Heart left ventricle (tissue), 13 donors: Measurements from ENCODE around the gene LRRK2.

Experiments used
- CTCF ChIP-seq, 12 donors: fragments of 200-600 bp; sonication (generic) in 4 of 12; IDR thresholded peaks; one replicate each; pipeline versions ENCODE4 v1.5.0 to v1.8.0; 2018 to 2022; ENCODE audit warnings: antibody characterized with exemption in 12 of 12, mild to moderate bottlenecking in 5 of 12
- POLR2A ChIP-seq, 2 donors: fragments of 450-650 bp; IDR thresholded peaks; one replicate each; pipeline ENCODE4 v1.6.1; 2017; ENCODE audit warnings: antibody characterized with exemption in 2 of 2, mild to moderate bottlenecking in 2 of 2, moderate library complexity in 2 of 2
- donor health status: ischemic (EF 13 %, LVEDD 7.1; RV severe dilation, severe dysfunction).
- donor health status: DM: no; HTN: yes; CAD: no.
- donor health status: DM: no; HTN: no; CAD: no.
- donor health status: ischemic (EF 25% LVEDD 6.9; RV normal size, moderate dysfunction).
- donor health status: ischemic (EF 25% LVEDD 5.7; RV mildly dilated, moderate dysfunction).
- donor health status: ischemic (EF 35%, LVEDD 5.7; RV mildly dilated, moderate dysfunction).
- donor health status: nonischemic (EF 11% LVEDD 7.7; RV severe dilation, severe dysfunction).
- donor health status: DM: yes; HTN: yes; CAD: no.
- donor health status: PGD.
- donor health status: ischemic (EF 29% LVEDD 5.4; RV normal size, mild dysfunction).
- donor health status: nonischemic (EF 23%, LVEDD 6.1; RV moderate dilation, normal function).

- no peak for TF ChIP-seq CTCF (IDR thresholded peaks at IDR 0.05)
- no peak for TF ChIP-seq POLR2A (IDR thresholded peaks at IDR 0.05)
Observed at GRCh38 chr12:40292788-40293429, 68.1 kb downstream of the LRRK2 start.
